Omental fat pad (tissue), 4 donors: ENCODE measurements around the gene ZNF22. TPM values are rescaled to one million over a fixed set of nuclear protein-coding genes. Genes with fewer than 3 reads are reported as not detected.

Experiments used
- ATAC-seq: fragments of 150-250 bp; one replicate; pipeline ENCODE4 v1.9.1; 2016; ENCODE audit warnings: mild to moderate bottlenecking, moderate library complexity; ENCODE audit not compliant: low FRiP score
- DNase-seq: peaks from one replicate; pipeline ENCODE4 v3.0.0-alpha.2; 2019; ENCODE audit warnings: low spot score
- total RNA-seq, 4 donors: library from RNA; depleted of rRNA; stranded (reverse); fragments of >200 nt; gene quantifications; one replicate each; pipeline ENCODE4 v1.1.0, GENCODE V29; 2016
- TF ChIP-seq, protein P1 (sequence below), 3 donors: fragments of 450-650 bp; IDR thresholded peaks; one replicate each; pipeline ENCODE4 v1.5.1; 2016 to 2017; ENCODE audit warnings: antibody characterized with exemption in 3 of 3, mild to moderate bottlenecking in 3 of 3, moderate library complexity in 2 of 3

The ZNF22 gene
- total RNA-seq, 4 donors from 2014 or later: 25.9 to 51.7 (median 37.7) TPM

- ATAC-seq: no peak
- no peak for DNase-seq
- TF ChIP-seq, protein P1, sequence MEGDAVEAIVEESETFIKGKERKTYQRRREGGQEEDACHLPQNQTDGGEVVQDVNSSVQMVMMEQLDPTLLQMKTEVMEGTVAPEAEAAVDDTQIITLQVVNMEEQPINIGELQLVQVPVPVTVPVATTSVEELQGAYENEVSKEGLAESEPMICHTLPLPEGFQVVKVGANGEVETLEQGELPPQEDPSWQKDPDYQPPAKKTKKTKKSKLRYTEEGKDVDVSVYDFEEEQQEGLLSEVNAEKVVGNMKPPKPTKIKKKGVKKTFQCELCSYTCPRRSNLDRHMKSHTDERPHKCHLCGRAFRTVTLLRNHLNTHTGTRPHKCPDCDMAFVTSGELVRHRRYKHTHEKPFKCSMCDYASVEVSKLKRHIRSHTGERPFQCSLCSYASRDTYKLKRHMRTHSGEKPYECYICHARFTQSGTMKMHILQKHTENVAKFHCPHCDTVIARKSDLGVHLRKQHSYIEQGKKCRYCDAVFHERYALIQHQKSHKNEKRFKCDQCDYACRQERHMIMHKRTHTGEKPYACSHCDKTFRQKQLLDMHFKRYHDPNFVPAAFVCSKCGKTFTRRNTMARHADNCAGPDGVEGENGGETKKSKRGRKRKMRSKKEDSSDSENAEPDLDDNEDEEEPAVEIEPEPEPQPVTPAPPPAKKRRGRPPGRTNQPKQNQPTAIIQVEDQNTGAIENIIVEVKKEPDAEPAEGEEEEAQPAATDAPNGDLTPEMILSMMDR (IDR thresholded peaks at IDR 0.05): no peak
Measured at GRCh38 chr10:44997105-44997748, 3.5 kb upstream of the ZNF22 start.

DNA sequence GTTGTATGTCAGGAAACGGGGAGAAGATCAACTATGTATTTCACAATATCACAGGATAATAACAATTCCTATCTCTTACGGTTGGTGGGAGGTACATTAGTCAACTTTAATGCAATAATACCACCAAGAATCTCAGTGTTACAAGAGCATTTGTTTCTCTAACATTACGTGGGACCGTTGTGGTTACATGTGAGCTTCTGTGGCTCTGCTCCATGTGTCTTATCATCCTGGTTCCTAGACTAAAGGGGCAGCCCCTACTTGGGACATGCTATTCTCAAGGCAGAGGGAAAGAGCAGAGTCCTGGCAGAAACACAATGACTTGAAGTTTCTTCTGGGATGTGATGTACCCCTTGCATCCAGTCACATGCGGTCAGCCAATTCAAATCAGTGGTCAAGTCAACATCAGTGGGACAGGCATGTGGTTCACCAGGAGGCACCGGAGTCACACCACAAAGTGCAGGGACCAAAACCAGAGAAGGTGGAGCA lies 2.5 kb upstream of the ZNF22 start:
- DNase-seq (no peak), ATAC-seq (peak; percentile 34)
- TF ChIP-seq, protein P1 (IDR thresholded peaks at IDR 0.05): no peak

GRCh38 chr10:45000138-45000751 lies 478 bp upstream of the ZNF22 start:
- TF ChIP-seq, protein P1 (IDR thresholded peaks at IDR 0.05): no peak
- peak; percentile 35 for ATAC-seq
- DNase-seq: no peak

- no peak for DNase-seq
- ATAC-seq: peak; percentile 58
- TF ChIP-seq, protein P1 (IDR thresholded peaks at IDR 0.05): no peak
Measured at GRCh38 chr10:45001381-45002148, 842 bp downstream of the ZNF22 start.

- no peak for ATAC-seq
- TF ChIP-seq, protein P1 (IDR thresholded peaks at IDR 0.05): no peak
- DNase-seq: no peak
Measured at GRCh38 chr10:45003432-45004000, 2.8 kb downstream of the ZNF22 start.

DNA sequence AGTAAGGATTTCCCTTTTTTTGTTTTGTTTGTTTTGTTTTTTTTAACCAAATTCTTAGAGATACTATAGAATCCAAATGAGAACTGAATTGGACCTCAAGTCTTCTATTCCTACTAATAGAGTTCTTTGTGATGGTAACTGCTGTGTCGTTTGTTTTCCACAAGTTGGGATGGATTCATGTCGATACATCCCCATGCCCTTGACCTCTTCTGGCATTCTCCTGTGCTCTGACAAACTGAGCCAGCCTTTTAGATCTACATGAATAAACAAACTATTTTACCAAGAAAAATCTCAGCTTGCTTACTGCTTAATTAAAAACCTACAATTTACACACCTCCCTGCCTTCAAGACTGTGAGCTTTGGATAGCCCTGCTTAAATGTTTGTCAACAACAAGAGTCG lies 3.9 kb downstream of the ZNF22 start:
- DNase-seq (no peak), ATAC-seq (no peak)
- TF ChIP-seq, protein P1 (IDR thresholded peaks at IDR 0.05): no peak
